ENCODE data around the gene MT2A.

GRCh38 chr16:56636616-56637413, 28.4 kb downstream of the MT2A start:
- no peak for TF ChIP-seq POLR2AphosphoS5 (IDR thresholded peaks at IDR 0.05)
- no peak for TF ChIP-seq CTCF (IDR thresholded peaks at IDR 0.05)
